GM19467 (cell line): ENCODE results near the gene ZNF195.
"Not testable (repeated sequence)": the region's sequence is repeated elsewhere in the genome, so short reads cannot be mapped to it uniquely, and the experiment has no call there.

ENCODE experiments used
- ATAC-seq: cut with Tn5 transposase; IDR thresholded peaks from one replicate; pipeline ENCODE4 v1.9.1; 2021; ENCODE audit warnings: mild to moderate bottlenecking, moderate library complexity; ENCODE audit not compliant: unreplicated experiment

ZNF195 gene

DNA sequence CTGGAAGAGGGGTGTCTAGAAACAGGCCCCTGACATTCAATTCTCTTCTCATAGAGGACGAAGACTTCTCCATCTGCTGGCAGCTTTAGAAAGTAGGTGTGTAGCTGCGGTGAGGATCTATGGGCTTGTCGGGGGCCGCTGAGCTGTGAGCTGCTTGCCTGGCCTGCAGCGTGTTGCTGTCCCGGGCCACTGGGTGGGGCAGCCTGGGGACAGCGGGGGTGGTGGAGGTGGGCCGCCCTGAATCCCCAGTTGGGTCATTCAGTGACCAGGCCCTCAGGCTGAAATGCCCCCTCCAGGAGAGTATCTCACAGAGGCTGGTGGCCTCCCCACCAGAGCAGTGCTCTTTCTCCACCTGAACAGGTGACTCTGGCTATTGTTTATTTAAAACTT, 23.9 kb upstream of the ZNF195 start:
- not testable (repeated sequence) for ATAC-seq

DNA sequence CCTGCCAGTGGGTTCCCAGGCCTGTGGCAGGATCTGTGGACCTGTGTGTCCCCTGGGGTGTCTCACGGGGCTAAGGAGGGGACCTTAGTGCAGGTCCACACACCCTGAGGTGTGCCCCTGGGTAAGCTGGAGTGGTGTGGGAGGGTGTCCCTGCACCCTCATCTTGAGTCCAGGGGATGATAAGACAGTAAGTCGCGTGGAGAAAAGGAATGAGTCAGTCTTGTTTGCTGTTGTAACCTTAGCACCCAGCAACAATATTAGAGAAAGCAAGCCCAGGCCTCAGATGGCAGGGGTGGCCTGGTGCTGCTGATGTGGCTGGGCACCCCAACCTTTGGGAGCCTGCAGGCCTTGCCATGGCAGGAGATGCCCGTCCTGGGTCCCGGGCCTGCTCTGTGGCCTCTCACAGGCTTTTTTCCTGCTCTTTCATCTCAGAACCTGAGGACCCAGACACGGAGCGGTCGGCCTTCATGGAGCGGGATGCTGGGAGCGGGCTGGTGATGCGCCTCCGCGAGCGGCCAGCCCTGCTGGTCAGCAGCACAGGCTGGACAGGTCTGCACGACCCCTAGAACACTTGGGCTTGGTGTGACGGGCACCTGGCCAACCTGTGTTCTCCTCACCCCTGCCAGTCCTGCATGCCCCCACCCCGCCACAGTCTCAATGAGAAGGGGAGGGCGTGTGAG, 23.4 kb upstream of the ZNF195 start:
- ATAC-seq: not testable (repeated sequence)

DNA sequence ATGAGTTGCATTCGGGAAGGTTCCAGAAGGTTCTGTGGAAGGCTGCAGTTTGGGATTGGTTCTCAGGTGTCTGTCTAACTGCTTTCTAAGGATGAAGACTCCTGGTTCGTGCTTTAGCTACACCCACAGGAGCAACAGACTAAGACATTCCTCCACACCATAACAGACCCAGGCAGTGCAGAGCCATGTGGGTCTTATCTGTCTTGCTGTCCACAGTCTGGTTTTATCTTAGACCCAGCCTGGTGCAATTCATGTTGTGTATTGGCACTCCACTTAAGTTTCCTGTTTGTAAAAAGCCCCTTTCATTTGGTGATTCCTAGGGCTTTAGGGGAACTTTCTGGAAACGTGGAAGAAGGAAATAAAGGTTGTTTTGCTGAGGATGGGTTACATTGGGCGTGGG, 22.1 kb upstream of the ZNF195 start:
- not testable (repeated sequence) for ATAC-seq

- ATAC-seq: not testable (repeated sequence)
Measured at GRCh38 chr11:3398509-3398908, 19.6 kb upstream of the ZNF195 start.

DNA sequence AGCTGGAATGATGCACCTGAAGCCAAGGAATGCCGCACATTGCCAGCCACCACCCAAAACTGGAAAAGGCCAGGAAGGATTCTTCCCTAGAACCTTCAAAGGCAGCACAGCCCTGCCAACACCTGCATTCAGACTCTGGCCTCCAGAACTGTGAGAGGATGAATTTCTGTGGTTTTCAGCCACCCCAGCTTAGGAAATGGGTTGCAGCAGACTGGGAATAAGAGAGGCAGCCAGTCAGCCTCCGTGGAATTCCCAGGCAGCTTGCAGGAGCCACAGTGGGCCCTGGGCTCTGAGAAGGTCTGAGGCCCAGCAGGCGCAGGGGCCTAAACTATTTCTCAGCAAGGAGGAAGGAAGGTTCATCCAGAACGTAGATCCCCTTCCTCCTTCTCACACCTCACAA, 19.2 kb upstream of the ZNF195 start:
- ATAC-seq: not testable (repeated sequence)

DNA sequence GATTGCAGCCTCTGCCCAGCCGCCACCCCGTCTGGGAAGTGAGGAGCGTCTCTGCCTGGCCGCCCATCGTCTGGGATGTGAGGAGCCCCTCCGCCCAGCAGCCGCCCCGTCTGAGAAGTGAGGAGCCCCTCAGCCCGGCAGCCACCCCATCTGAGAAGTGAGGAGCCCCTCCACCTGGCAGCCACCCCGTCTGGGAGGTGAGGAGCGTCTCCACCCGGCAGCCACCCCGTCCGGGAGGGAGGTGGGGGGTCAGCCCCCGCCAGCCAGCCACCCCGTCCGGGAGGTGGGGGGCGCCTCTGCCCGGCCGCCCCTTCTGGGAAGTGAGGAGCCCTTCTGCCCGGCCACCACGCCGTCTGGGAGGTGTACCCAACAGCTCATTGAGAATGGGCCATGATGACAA, 18.3 kb upstream of the ZNF195 start:
- not testable (repeated sequence) for ATAC-seq

GRCh38 chr11:3395468-3395867, 16.5 kb upstream of the ZNF195 start:
- ATAC-seq: not testable (repeated sequence)

- not testable (repeated sequence) for ATAC-seq
Measured at GRCh38 chr11:3394956-3395355, 16.0 kb upstream of the ZNF195 start.

- ATAC-seq: not testable (repeated sequence)
Measured at GRCh38 chr11:3393450-3393849, 14.5 kb upstream of the ZNF195 start.

- ATAC-seq: no peak
Measured at GRCh38 chr11:3382613-3383285, 3.8 kb upstream of the ZNF195 start.

DNA sequence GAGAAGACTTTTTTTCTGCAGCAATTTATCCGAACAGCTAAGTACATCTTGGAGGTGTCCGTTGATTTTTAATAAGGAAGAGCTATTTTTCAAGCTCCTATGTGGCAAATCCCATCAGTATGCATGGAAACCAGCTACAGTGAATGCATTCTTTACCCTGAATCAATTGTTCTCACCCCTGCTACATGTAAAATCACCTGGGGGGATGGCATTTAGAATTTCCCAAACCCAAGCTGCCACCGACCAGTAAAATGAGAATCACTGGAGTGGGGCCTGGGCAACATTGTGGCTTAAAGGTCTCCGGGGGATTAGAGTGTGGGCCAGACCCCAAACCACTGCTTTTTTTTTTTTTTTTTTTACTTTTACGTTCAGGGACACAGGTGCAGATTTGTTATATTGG, 2.8 kb upstream of the ZNF195 start:
- no peak for ATAC-seq

DNA sequence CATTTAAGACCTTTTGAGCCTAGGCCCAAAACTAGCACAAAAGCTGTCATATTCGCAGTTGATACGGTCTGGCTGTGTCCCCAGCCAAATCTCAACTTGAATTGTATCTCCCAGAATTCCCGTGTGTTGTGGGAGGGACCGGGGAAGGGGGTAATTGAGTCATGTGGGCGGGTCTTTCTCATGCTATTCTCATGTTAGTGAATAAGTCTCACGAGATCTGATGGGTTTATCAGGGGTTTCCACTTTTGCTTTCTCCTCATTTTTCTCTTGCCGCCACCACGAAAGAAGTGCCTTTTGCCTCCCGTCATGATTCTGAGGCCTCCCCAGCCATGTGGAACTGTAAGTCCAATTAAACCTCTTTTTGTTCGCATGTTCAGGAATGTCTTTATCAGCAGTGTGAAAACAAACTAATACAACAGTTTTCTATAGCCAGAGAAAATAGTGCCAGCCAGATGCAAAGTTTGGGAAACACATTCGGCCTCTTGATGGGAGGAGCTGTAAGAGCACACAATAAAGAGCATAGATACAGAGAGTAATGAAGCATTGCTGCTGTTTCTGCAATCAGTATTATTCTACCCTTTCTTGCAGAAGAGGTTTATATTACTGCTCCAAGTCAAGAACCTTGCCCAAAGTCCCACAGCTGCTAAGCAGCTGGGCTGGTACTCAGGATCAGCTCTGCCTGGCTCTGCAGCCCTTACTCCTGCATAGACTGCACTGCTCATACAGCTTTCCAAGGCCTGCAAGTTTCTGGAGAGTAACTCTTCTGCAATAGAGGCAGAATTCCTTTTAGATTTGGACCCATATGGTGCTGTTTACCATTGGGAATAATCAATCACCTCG, 2.0 kb upstream of the ZNF195 start:
- ATAC-seq: no peak

- ATAC-seq: no peak
Measured at GRCh38 chr11:3375552-3375951, 3.4 kb downstream of the ZNF195 start.

DNA sequence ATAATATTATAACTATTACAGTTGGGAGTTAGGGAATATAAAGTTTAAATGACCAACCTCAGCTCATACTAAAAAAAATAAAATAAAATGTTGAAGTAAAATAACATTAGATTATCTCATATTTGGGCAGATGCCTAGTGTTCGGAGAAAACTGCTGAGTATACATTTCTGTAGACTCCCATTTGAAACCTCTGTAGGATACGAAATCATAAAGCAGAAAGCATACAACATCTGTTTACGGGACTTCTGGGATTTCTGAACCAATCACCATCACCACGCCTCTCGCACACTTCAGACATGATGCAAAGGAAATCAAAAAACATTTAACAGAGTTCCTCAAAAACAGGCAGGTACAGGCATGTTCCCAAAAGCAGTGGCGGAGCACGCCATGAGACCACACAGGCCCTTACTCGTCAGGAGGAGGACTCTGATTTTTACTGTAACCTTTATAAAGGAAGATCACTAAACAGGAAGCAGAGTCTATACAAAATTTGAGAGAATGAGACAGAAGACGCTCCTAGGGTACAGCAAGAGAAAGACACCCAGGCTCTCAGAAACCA, 8.6 kb downstream of the ZNF195 start:
- no peak for ATAC-seq

- ATAC-seq: no peak
Measured at GRCh38 chr11:3369366-3369765, 9.6 kb downstream of the ZNF195 start.

DNA sequence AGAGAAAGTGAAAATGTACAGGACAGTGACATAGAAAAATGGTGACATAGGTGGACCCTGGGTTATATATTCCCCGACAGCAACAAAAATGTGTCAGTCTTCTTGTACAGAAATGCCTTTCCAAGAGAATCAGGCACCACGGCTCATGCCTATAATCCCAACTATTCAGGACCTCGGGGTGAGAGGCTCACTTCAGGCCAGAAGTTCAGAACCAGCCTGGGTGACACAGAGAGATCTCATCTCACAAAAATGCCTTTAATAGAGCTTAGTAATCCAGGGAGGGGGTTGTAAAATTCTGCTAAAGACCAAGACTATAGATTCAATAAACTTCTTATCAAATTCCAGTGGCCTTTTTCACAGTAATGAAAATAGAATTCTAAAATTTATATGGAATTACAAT, 10.7 kb downstream of the ZNF195 start:
- ATAC-seq: no peak

GRCh38 chr11:3367221-3367620, 11.7 kb downstream of the ZNF195 start:
- ATAC-seq: no peak

DNA sequence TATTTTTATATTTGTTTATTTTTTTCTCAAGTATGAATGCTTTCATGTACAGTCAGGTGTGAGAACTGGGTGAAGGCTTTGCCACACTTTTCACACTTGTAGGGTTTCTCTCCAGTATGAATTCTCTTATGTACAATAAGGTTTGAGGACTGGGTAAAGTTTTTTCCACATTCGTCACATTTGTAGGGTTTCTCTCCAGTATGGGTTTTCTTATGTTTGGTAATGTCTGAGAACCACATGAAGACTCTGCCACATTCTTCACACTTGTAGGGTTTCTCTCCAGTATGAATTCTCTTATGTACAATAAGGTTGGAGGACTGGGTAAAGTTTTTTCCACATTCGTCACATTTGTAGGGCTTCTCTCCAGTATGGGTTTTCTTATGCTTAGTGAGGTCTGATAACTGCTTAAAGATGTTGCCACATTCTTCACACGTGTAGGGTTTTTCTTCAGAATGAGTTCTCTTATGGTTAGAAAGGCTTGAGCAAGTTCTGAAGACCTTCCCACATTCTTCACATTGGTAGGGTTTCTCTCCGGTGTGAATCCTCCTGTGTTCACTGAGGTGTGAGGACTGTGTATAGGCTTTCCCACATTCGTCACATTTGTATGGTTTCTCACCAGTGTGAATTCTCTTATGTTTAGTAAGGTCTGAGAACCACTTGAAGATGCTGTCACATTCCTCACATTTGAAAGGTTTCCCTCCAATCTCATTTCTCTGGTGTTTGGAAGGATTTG, 19.7 kb downstream of the ZNF195 start:
- no peak for ATAC-seq

- ATAC-seq: no peak
Measured at GRCh38 chr11:3357994-3358676, 20.8 kb downstream of the ZNF195 start.

- no peak for ATAC-seq
Measured at GRCh38 chr11:3357302-3357701, 21.6 kb downstream of the ZNF195 start.
